Fibroblast of skin of right quadriceps (primary cell): ENCODE results near the gene KCNQ1.

Experiments
- DNase-seq: peaks from one replicate; pipeline ENCODE4 v3.0.0-alpha.2; 2013

Gene KCNQ1

GRCh38 chr11:2792381-2793250, 347.8 kb downstream of the KCNQ1 start:
- no peak for DNase-seq

DNA sequence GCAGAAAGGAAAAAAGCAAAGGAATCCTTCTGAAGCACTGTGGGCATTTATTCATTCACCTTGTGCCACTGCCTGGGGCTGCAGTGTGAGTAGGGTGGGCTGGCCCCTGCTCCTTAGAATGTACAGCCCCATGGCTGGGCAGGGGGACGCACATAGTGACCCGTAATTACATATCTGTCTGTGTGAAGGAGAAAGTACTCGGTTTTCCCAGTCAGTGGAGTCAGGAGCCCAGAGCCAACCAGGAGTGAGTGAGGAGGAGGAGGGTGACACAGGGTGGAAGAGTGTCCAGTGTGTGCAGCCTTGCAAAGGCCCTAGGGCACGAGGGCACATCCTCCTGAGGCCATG, 348.9 kb downstream of the KCNQ1 start:
- no peak for DNase-seq

GRCh38 chr11:2794046-2794967, 349.5 kb downstream of the KCNQ1 start:
- DNase-seq: no peak

- DNase-seq: no peak
These were observed 350.1 kb downstream of the KCNQ1 start for GRCh38 chr11:2794968-2795322.

- no peak for DNase-seq
These were observed 350.7 kb downstream of the KCNQ1 start for GRCh38 chr11:2795491-2795991.

DNA sequence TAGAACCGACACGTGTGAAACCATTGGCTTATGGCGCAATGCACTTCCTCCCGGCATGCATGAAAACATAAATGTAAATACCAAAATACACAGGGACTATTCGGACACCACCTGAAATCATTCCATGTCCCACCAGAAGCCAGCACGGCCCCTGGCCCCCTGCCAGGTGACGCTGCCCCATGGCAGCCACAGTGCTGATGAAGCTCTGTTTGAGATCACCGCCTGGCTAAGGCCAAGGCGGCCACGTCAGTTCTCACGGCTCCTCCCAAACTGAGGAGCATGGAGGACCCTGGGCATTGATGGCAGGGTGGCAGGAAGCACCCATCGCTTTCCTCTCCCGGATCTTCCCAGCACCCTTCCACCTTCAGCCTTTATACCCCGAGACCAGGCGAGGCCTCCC, 351.3 kb downstream of the KCNQ1 start:
- no peak for DNase-seq

- no peak for DNase-seq
These were observed 351.8 kb downstream of the KCNQ1 start for GRCh38 chr11:2796508-2797113.

DNA sequence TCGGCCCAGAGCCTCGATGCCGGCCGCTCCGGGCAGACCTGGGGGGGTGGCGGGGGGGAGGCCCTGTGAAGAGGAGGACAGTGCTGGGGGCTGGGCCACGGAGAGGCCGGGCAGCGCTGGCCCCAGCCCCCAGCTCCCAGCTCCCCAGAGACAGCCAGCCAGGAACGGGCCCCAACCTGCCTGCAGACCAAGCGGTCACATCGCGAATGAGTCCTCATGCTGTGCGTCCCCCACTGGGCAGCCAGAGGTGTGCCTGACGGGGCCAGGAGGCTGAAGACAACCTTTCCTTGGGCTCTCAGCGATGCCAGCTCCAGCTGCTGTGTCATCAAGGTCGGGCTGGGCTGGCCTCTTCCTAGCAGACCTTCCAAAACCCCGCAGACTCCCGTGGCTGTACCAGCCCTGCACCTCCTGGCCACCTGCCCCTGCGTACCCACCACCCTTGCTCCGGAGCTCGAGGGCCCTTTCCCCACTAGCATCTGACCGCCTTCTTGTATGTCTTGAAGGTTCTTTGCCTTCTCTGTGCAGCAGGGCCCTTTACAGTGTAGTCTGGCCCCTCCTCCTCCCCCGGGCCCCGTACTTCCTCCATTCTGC, 352.4 kb downstream of the KCNQ1 start:
- DNase-seq: no peak

- DNase-seq: no peak
These were observed 353.0 kb downstream of the KCNQ1 start for GRCh38 chr11:2797741-2798361.

- DNase-seq: no peak
These were observed 354.3 kb downstream of the KCNQ1 start for GRCh38 chr11:2798951-2799761.

DNA sequence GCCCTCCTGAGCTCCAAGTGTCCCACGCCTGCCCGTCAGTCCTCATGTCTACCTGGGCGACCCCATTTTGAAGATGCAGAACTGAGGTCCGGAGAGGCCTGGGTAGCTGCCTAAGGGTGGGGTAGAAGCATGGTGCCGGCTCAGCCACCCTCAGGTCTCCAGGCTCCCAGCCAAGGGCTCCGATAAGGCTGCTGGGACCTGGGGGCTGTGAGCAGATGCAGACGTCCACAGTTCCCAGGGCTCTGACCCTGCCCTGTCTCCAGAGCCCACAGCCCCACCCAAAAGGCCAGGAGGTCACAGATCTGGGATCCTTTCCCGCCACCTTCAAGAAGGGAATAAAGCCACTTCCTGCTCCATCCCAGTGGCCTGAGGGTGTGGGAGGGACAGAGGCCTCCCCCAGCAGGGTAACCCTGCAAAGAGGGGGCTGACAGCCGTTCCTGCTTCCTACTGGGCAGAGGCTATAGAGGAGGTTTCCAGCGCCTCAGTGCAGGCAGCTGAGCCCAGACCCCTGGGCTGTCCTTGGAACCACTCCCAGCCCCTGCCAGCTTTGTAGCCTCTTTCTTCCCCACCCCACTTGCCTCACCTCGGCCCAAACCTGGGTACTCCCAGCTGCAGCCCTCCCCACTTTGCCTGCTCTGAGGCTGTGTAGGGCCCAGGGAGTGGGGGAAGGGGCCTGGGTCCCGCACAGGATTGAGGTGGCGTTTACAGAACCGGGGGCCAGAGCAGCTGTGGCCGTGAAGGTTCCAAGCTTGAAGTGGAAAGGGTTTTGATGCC, 355.3 kb downstream of the KCNQ1 start:
- no peak for DNase-seq

- DNase-seq: no peak
These were observed 356.1 kb downstream of the KCNQ1 start for GRCh38 chr11:2800655-2801531.

DNA sequence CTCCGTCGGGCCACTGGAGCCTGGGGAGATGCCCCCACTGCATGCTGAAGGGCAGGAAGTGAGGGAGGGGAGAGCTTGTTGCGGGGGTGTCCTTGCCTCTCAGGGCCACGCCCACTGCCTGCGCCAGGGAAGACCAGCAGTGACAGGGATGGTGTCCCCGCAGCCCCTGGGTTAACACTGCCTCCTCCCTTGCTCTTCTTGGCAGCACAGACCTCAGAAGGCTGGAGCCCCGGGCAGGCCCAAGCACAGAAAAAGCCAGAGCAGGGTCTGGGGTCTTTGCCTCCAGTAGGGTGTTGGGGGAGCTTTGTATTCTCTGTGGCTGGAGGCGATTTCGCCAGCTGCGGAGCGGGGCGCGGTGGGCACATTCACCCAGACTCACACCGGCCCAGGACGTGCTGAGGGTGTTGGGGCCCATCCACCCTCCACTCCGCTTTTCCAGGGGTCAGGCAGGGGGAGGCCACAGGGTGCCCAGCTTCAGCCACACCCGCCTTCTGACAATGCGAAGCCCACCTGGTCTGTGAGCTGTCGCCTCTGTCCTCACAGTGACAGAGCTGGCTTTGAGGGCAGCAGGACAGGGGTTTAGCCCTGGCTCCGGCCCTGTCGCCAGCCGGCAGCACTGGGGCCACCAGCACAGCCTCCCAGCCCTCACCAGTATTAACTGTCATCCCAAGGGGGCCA, 357.0 kb downstream of the KCNQ1 start:
- no peak for DNase-seq

GRCh38 chr11:2802389-2803185, 357.8 kb downstream of the KCNQ1 start:
- no peak for DNase-seq

DNA sequence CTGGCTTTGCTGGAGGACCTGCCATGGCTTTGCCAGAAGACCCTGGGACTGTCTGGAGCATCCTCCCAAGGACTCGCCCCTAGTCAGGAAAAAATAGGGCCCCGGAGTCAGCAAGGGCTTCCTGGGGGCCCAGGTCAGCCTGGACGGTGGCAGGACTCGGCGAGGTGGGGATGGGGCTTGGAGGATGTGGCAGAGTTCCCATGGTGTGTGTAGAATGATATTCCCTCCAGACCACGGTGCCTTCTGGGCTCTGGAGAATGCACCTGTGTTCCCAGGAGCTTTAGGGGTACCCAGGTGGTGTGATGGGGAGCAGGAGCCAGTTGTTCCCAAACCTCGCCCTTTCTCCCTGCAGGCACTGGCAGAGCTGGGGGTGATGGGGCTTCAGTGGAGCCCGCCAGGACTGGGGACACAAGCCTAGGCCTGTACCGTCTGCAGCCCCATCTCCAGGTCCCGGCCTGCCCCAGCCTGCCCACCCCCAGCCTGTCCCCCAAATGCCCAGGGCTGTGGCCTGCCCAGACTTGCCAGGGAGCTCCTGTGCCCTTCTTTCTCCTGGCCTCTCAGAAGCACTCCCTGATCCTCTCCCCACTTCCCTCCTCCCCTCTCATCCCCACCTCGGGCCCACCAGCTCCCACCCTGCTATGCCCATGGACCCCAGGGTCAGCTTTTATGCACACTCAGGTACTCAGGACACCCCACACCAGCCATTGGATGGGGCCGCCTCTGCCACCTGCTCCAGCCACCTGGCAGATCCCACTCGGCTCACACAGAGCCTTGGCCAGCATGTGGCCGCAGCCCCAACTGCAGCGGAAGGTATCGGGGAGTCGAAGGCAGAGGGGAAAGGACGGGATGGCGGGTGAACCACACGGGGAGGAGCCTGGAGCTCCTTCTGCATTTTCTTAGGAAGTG, 358.6 kb downstream of the KCNQ1 start:
- no peak for DNase-seq

DNA sequence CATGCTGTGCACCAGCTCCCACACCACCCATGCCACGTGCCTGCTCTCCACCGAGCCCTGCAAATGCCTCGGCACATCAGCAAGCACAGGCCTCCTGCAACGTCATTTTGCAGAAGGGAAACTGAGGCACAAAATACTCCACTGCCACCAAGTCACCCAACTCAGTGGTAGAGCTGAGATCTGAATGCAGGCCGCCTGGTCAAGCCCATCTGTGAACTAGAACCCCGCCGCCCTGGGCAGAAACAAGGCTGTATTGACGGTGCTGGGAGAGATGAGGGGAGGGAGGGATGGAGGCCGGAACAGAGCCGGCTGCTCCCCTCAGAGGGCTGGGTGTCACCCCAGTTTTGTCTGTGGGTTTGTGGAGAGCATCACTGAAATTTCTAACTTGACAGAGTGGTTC, 359.4 kb downstream of the KCNQ1 start:
- no peak for DNase-seq

DNA sequence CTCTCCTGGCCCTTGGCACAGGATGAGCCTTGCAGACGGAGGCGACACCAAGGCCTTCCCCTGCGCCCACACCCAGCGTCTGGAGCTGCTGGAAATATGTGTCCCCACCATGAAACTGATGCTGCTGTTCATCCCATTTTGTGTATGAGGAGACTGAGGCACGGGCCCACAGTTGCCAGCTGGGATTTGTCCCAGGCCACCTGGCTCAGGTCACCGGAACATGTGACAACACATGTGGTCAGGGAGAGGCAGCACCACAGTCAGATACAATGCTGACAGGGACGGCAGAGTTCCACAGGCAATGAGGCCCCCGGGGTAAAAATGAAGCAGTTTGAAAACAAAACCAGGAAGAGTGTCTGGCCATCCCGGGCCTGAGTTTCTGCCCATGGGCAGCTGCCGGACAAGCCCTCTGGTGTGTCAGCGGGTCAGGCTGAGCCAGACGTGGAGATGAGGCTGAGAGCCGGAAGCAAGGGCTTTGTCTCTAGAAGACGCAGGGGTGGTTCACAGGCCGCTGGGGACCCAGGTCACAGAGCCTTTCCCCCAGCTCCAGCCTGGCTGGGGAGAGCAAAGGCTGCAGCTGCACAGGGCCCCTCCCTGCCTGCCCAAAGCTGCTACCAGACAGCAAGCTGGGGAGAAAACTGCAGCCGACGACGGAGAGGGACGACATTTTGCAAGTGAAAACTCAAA, 360.0 kb downstream of the KCNQ1 start:
- DNase-seq: no peak
